GM12878 (cell line): Measurements from ENCODE around the gene TNFRSF6B. TPM values are rescaled to one million over a fixed set of nuclear protein-coding genes. Genes with fewer than 3 reads are reported as not detected.
A peak's percentile ranks its signal among the peaks of the same experiment; 100 is the strongest.

Experiments
- ATAC-seq: fragments of 200-7000 bp; cut with Tn5 transposase; 3 replicates; pipeline ENCODE4 v1.9.1; 2020; ENCODE audit warnings: mild to moderate bottlenecking, moderate library complexity
- BruUV-seq: library from RNA; stranded (reverse); fragments of 400-500 nt; replicated peaks from 2 replicates; lab custom pipeline; 2021; lab: Mats Ljungman, UMichigan
- CTCF ChIA-PET: fragments of 300-600 bp; sonication (Branson Sonifier 250); formaldehyde crosslinking; extraction: SDS; loops from one replicate; lab custom pipeline; 2021; ENCODE audit warnings: inconsistent platforms; lab: Yijun Ruan, JAX
- POLR2A ChIA-PET: fragments of 350-600 bp; formaldehyde crosslinking; extraction: SDS; loops from one replicate; lab custom pipeline; 2021; ENCODE audit warnings: inconsistent platforms; lab: Charles Lee
- RAD21 ChIA-PET: fragments of 300-600 bp; sonication (Branson Sonifier 250); formaldehyde crosslinking; loops from one replicate; lab custom pipeline; 2023; ENCODE audit warnings: antibody characterized with exemption; ENCODE audit not compliant: unreplicated experiment; lab: Charles Lee
- SMC1A ChIA-PET: fragments of 300-600 bp; sonication (Branson Sonifier 250); formaldehyde crosslinking; loops from one replicate; lab custom pipeline; 2023; ENCODE audit not compliant: unreplicated experiment, uncharacterized antibody; lab: Charles Lee
- DNase-seq: peaks from one replicate; pipeline ENCODE4 v3.0.0-alpha.2; 2011; ENCODE audit warnings: low read depth, low spot score
- FAIRE-seq: peaks from 3 replicates; lab custom pipeline; 2011; peaks lifted over from hg19 to GRCh38; lab: Jason Lieb, UNC
- H2AFZ ChIP-seq: 2 replicates; pipeline ENCODE4 v1.6.0; 2011; ENCODE audit warnings: low read depth, low read length, control low read depth; ENCODE audit not compliant: control insufficient read depth
- H3K27ac ChIP-seq: 2 replicates; pipeline ENCODE4 v1.5.1; 2011; ENCODE audit warnings: control low read depth; ENCODE audit not compliant: control insufficient read depth, insufficient read depth
- H3K27me3 ChIP-seq, 2 experiments: replicated peaks in 1 of 2; 2 replicates each; pipeline versions ENCODE4 v1.6.0 to v1.6.1; 2011; ENCODE audit warnings: low read length in 1 of 2; ENCODE audit not compliant: control insufficient read depth in 2 of 2, insufficient read depth in 2 of 2
- H3K36me3 ChIP-seq, 2 experiments: 2 replicates each; pipeline ENCODE4 v1.5.1; 2011; ENCODE audit warnings: low read length in 1 of 2; ENCODE audit not compliant: control insufficient read depth in 2 of 2, insufficient read depth in 2 of 2
- H3K4me1 ChIP-seq: 2 replicates; pipeline ENCODE4 v1.6.1; 2011; ENCODE audit warnings: mild to moderate bottlenecking, low read length, moderate library complexity, mixed read lengths; ENCODE audit not compliant: control insufficient read depth, insufficient read depth
- H3K4me2 ChIP-seq: 2 replicates; pipeline ENCODE4 v1.6.0; 2011; ENCODE audit warnings: control low read depth; ENCODE audit not compliant: control insufficient read depth, insufficient read depth
- H3K4me3 ChIP-seq: fragments of 200-600 bp; sonication (generic); 2 replicates; pipeline ENCODE4 v1.5.1; 2016
- H3K79me2 ChIP-seq: 2 replicates; pipeline ENCODE4 v1.6.0; 2011; ENCODE audit warnings: low read length; ENCODE audit not compliant: control insufficient read depth, insufficient read depth
- H3K9ac ChIP-seq: 2 replicates; pipeline ENCODE4 v1.8.0; 2011; ENCODE audit warnings: low read length, control low read depth, mixed read lengths; ENCODE audit not compliant: control insufficient read depth, insufficient read depth
- H3K9me3 ChIP-seq: replicated peaks from 3 replicates; pipeline ENCODE4 v1.5.1; 2011; ENCODE audit warnings: mild to moderate bottlenecking, low read length; ENCODE audit not compliant: control insufficient read depth, insufficient read depth
- H4K20me1 ChIP-seq: 2 replicates; pipeline ENCODE4 v1.6.0; 2011; ENCODE audit not compliant: control insufficient read depth, insufficient read depth
- CBX3 ChIP-seq: fragments of 200-600 bp; sonication (generic); IDR thresholded peaks from 2 replicates; pipeline ENCODE4 v1.6.1; 2016; ENCODE audit warnings: low read depth, borderline replicate concordance
- DPF2 ChIP-seq: fragments of 450-650 bp; IDR thresholded peaks from 2 replicates; pipeline ENCODE4 v1.6.1; 2017; ENCODE audit warnings: mild to moderate bottlenecking
- IKZF1 ChIP-seq: fragments of 450-650 bp; conservative IDR thresholded peaks from 2 replicates; pipeline ENCODE4 v1.6.1; 2017; ENCODE audit warnings: antibody characterized with exemption, mild to moderate bottlenecking
- MLLT1 ChIP-seq: fragments of 450-650 bp; IDR thresholded peaks from 2 replicates; pipeline ENCODE4 v1.6.1; 2016; ENCODE audit warnings: mild to moderate bottlenecking
- MYC ChIP-seq: IDR thresholded peaks from 2 replicates; pipeline ENCODE4 v1.6.1; 2011; ENCODE audit warnings: mild to moderate bottlenecking, low read length, moderate library complexity, inconsistent platforms; ENCODE audit not compliant: insufficient read depth, insufficient replicate concordance, insufficient read length, severe bottlenecking
- NBN ChIP-seq: fragments of 450-650 bp; IDR thresholded peaks from 2 replicates; pipeline ENCODE4 v1.6.1; 2016
- RBBP5 ChIP-seq: fragments of 200-600 bp; sonication (generic); conservative IDR thresholded peaks from 2 replicates; pipeline ENCODE4 v1.6.1; 2016
- RFX5 ChIP-seq: IDR thresholded peaks from 2 replicates; pipeline ENCODE4 v1.6.1; 2011; ENCODE audit warnings: low read depth, low read length, improper control_type of control experiment
- SMARCA5 ChIP-seq: fragments of 450-650 bp; IDR thresholded peaks from 2 replicates; pipeline ENCODE4 v1.6.1; 2017; ENCODE audit warnings: mild to moderate bottlenecking
- SREBF1 ChIP-seq: IDR thresholded peaks from 2 replicates; pipeline ENCODE4 v1.6.1; 2012; ENCODE audit warnings: mild to moderate bottlenecking, low read length
- STAT1 ChIP-seq: fragments of 450-650 bp; conservative IDR thresholded peaks from 2 replicates; pipeline ENCODE4 v1.6.1; 2014; ENCODE audit warnings: antibody characterized with exemption, mild to moderate bottlenecking
- TAF1 ChIP-seq: IDR thresholded peaks from 2 replicates; pipeline ENCODE4 v1.6.1; 2011; ENCODE audit warnings: mild to moderate bottlenecking, low read depth, low read length, borderline replicate concordance
- TCF12 ChIP-seq: IDR thresholded peaks from 2 replicates; pipeline ENCODE4 v1.6.1; 2011; ENCODE audit warnings: low read depth, mild to moderate bottlenecking, low read length
- WRNIP1 ChIP-seq: IDR thresholded peaks from 2 replicates; pipeline ENCODE4 v1.6.1; 2011; ENCODE audit warnings: low read depth, low read length, improper control_type of control experiment, borderline replicate concordance
- YBX1 ChIP-seq: fragments of 450-650 bp; IDR thresholded peaks from 2 replicates; pipeline ENCODE4 v1.6.1; 2016; ENCODE audit warnings: antibody characterized with exemption
- ZBED1 ChIP-seq: IDR thresholded peaks from 2 replicates; pipeline ENCODE4 v1.6.1; 2016; ENCODE audit warnings: borderline replicate concordance
- ZNF384 ChIP-seq: IDR thresholded peaks from 2 replicates; pipeline ENCODE4 v1.6.1; 2012; ENCODE audit warnings: low read depth, mild to moderate bottlenecking, low read length, improper control_type of control experiment, borderline replicate concordance
- ZSCAN29 ChIP-seq: fragments of 450-650 bp; IDR thresholded peaks from 2 replicates; pipeline ENCODE4 v1.6.1; 2017; ENCODE audit warnings: mild to moderate bottlenecking, moderate library complexity
- ZZZ3 ChIP-seq: IDR thresholded peaks from 2 replicates; pipeline ENCODE4 v1.6.1; 2011; ENCODE audit warnings: low read depth; ENCODE audit not compliant: control insufficient read depth, insufficient read length
- WGBS: methylation state at CpG from one replicate; pipeline ENCODE4 v1.1.6; 2016; ENCODE audit warnings: low lambda C conversion rate; ENCODE audit not compliant: insufficient replicate concordance, insufficient coverage; ENCODE audit errors: missing lambda C conversion rate; 5-methylcytosine and 5-hydroxymethylcytosine counted together
- in situ Hi-C: fragments of 300-500 bp; cut with MboI; formaldehyde crosslinking; loops from 9 replicates; pipeline ENCODE4 v1.14.3; 2018; ENCODE audit warnings: mixed read lengths
- intact Hi-C: fragments of 100-400 bp; cut with micrococcal nuclease; formaldehyde crosslinking; loops from one replicate; pipeline ENCODE4 v1.14.2; 2022; ENCODE audit not compliant: unreplicated experiment
- polyA plus RNA-seq, 11 experiments: library from polyadenylated mRNA; depleted of rRNA in 4 of 11; unstranded in 6 of 11; stranded (reverse) in 5 of 11; fragments of >200 nt; fragmentation: Nextera tagmentation in 4 of 11; fragmentation: Illumina TruSeq in 1 of 11; extraction: Ambion mirVana in 4 of 11; extraction: Trizol in 1 of 11; gene quantifications; 1 replicate in 1 of 11; 2 replicates in 10 of 11; pipeline versions ENCODE4 v1.2.1 to v1.2.3, GENCODE V29; 2011 to 2016; ENCODE audit warnings: inconsistent platforms in 2 of 11, missing spikeins in 2 of 11, low read depth in 1 of 11
- total RNA-seq, 4 experiments: library from RNA; depleted of rRNA in 3 of 4; stranded (reverse); fragments of >200 nt in 3 of 4; fragmentation: Illumina TruSeq in 1 of 4; extraction: Trizol in 1 of 4; gene quantifications; 2 replicates each; pipeline versions ENCODE4 v1.2.1 to v1.2.3, GENCODE V29; 2013 to 2021
- TF ChIP-seq, protein P1 (sequence below): IDR thresholded peaks from 2 replicates; pipeline ENCODE4 v1.6.1; 2011; ENCODE audit warnings: borderline replicate concordance, low read depth, mild to moderate bottlenecking, moderate library complexity, mixed read lengths, low read length; ENCODE audit not compliant: insufficient read depth; ENCODE audit errors: extremely low read length
- TF ChIP-seq, protein P2 (sequence below): IDR thresholded peaks from 2 replicates; pipeline ENCODE4 v1.6.1; 2012; ENCODE audit warnings: low read depth, low read length, improper control_type of control experiment

Gene TNFRSF6B
- total and polyA plus RNA-seq, 10 of the 15 experiments (the other 5 are each of a cell fraction or from before 2014, with no cell fraction given): 0.67 to 2.2 (median 1.8) TPM; not detected in 7

- TF ChIP-seq ZSCAN29: peak; percentile 87; the same call in 1 of the 2 replicates
- no peak for TF ChIP-seq MYC
- no peak for TF ChIP-seq RFX5
- no peak for TF ChIP-seq YBX1
- peak; percentile 64 for TF ChIP-seq IKZF1
- TF ChIP-seq DPF2: 0 out of 2 replicates have a peak, but pooled peaks have one; percentile 40
- no peak for TF ChIP-seq MLLT1
Measured at GRCh38 chr20:63740070-63740626, 43.7 kb downstream of the TNFRSF6B start (continued).

DNA sequence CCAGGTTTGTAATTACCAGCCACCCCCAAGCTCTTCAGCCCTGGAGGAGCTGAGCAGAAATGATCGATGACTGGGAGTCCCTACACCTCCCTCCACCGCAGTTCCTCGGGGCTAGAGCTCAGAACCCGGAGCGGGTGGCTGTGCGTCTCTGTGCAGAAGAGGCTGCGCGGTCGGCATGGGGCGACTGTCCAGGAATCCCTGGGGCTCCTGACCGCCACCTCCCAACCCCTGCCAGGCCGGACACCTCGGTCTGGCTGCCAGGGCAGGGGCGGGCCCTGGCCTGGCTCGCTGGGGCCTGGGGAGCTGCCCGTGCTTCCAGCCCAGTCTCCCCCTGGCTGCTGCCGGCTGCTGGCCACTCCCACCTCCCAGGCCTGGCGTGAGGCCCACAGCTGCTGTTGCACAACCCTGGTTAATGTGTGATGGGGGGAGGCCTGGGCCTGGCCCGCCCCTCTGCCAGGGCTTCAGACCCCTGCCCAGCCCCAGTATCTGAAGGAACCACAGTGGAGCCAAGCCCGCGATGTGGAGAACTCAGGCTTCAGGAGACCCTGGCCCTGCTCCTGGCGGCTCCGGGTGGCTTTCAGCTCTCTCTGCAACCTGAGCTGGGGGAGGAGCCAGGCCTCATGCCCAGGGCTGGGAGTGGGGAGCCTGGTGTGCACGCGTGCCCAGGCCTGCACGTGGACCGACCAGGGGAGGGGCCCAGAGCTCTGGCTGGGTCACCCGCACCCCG is 44.3 kb downstream of the TNFRSF6B start:
- ChIA-PET SMC1A (interaction anchor here (0.7 to 1.7 kb wide), 3 partner anchors 22 to 39 kb away, joined by 3 to 6 read pairs (median 5); partner anchors contain the start of genes ARFRP1 and ZGPAT), CTCF (interaction anchor here (1.4 to 1.5 kb wide), 3 partner anchors 25 to 45 kb away, joined by 4 to 6 read pairs (median 5); no protein-coding TSS in a partner anchor), POLR2A (interaction anchor here (0.5 to 1.0 kb wide), 3 partner anchors 13 to 249 kb away, joined by 3 read pairs; no protein-coding TSS in a partner anchor), RAD21 (interaction anchor here (0.9 to 1.6 kb wide), 3 partner anchors 33 to 203 kb away, joined by 3 to 6 read pairs (median 5); partner anchors contain the start of genes ARFRP1, PTK6 and ZGPAT)
- Histone ChIP-seq H3K79me2 (peaks cover 17% of the 10 kb centered on the region), H3K9ac (peak overlapping the region; percentile 77), H2AFZ (peak overlapping the region; percentile 37), H3K27me3 (no peaks in the 10 kb centered on the region), H3K4me3 (peak overlapping the region; percentile 76), H3K27ac (peak overlapping the region; percentile 72), H4K20me1 (no peaks in the 10 kb centered on the region), H3K9me3 (no peaks in the 10 kb centered on the region), H3K4me1 (peaks cover 32% of the 10 kb centered on the region), H3K36me3 (peaks cover under 1 to 5% of the 10 kb centered on the region in 2 experiments; a peak in 3 of 4 replicates), H3K4me2 (peak overlapping the region; percentile 90)
- FAIRE-seq: peak; percentile 27
- 34% methylated on average over 28 of the region's 29 CpGs for WGBS
- no peak for DNase-seq
- in situ Hi-C loops: no loop called here
- BruUV-seq: no TSS peak
- ATAC-seq: peak; percentile 9; the same call in 2 of the 3 replicates
- intact Hi-C loops: no loop called here
- TF ChIP-seq, protein P1, sequence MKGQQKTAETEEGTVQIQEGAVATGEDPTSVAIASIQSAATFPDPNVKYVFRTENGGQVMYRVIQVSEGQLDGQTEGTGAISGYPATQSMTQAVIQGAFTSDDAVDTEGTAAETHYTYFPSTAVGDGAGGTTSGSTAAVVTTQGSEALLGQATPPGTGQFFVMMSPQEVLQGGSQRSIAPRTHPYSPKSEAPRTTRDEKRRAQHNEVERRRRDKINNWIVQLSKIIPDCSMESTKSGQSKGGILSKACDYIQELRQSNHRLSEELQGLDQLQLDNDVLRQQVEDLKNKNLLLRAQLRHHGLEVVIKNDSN: no peak
- TF ChIP-seq, protein P2, sequence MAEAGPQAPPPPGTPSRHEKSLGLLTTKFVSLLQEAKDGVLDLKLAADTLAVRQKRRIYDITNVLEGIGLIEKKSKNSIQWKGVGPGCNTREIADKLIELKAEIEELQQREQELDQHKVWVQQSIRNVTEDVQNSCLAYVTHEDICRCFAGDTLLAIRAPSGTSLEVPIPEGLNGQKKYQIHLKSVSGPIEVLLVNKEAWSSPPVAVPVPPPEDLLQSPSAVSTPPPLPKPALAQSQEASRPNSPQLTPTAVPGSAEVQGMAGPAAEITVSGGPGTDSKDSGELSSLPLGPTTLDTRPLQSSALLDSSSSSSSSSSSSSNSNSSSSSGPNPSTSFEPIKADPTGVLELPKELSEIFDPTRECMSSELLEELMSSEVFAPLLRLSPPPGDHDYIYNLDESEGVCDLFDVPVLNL: no peak
- no peak for TF ChIP-seq ZBED1
- no peak for TF ChIP-seq SREBF1
- no peak for TF ChIP-seq SMARCA5
- TF ChIP-seq TAF1: no peak
- TF ChIP-seq NBN: no peak
- no peak for TF ChIP-seq ZZZ3
- TF ChIP-seq WRNIP1: no peak
- 0 out of 2 replicates have a peak, but pooled peaks have one; percentile 5 for TF ChIP-seq TCF12
- TF ChIP-seq CBX3: no peak
- TF ChIP-seq STAT1: no peak
- TF ChIP-seq RBBP5: no peak
- no peak for TF ChIP-seq ZNF384
